HG03060 (cell line): ENCODE results near the gene C1orf198.
"Not testable (repeated sequence)": the region's sequence is repeated elsewhere in the genome, so short reads cannot be mapped to it uniquely, and the experiment has no call there.

Experiments
- ATAC-seq: cut with Tn5 transposase; IDR thresholded peaks from one replicate; pipeline ENCODE4 v1.9.1; 2021; ENCODE audit warnings: low read depth, moderate number of reproducible peaks; ENCODE audit not compliant: unreplicated experiment

The C1orf198 gene

DNA sequence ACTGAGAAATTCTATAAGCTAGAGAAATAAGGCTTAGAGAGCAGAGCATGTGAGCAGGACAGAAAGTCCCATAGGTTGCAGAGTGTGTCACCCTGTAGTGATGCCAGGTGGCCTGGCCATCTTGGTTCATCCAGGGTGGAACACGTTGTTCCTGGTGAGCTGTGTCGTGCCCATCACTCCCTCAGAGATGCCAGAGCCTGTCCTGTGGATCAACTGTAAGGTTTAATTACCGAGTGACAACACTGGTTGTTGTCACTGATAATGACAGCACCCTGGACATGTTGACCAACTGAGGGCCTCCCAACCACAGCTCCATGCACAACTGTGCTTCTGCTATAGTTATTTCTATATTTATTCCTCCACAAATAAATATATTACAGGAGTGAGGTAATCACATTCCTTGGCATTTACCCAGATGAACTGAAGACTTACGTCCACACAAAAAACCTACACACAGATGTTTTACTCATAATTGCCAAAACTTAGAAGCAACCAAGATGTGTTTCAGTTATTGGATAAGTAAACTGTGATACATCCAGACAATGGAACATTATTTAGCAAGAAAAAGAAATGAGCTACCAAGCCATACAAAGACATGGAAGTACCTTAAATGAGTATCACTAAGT is 6.2 kb downstream of the C1orf198 start:
- no peak for ATAC-seq

DNA sequence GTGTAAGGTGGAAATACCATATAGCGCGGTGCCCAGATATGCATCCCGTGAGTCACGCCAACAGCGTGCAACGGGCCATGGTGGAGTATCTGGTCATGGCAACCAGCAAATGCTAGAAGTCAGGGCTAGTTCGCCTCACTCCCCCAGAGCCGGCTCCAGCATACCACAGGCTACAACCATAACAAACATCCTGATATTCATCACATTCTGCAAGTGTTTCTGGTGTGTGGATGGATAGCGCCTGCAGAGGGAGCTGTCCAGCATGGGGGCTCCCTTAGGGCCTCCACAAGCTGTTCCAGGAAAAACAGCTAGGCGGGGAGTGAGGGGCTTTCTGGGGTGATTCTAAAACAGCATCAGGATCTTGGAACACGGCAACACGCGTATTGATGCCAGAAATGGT is 6.8 kb downstream of the C1orf198 start:
- ATAC-seq, result no peak

DNA sequence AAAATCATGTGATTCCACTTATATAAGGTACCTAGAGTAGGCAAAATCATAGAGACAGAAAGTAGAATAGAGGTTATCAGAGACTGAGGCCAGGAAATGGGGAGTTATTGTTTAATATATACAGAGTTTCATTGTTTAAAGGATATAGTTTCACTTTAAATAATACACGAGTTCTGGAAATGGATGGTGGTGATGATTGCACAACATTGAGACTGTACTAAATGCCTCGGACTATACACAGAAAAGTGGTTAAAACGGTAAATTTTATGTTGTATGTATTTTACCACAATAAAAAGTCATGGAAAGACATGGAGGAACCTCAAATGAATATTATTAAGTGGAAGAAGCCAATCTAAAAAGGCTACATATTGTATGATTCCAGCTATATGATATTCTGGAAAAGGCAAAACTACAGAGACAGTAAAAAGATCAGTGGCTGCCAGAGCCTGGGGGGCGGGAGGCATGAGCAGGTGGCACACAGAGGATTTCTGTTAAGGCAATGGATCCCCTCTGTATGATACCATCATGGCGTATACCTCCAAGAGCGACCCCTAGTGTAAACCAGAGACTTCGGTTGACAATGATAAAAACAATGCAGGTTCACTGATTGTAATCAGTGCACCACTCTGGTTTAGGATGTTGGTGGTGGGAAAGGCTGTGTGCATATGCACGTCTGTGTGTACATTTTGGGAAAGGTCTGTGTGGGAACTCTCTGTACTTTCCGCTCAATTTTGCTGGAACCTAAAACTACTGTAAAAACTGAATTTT is 7.5 kb downstream of the C1orf198 start:
- no peak for ATAC-seq

DNA sequence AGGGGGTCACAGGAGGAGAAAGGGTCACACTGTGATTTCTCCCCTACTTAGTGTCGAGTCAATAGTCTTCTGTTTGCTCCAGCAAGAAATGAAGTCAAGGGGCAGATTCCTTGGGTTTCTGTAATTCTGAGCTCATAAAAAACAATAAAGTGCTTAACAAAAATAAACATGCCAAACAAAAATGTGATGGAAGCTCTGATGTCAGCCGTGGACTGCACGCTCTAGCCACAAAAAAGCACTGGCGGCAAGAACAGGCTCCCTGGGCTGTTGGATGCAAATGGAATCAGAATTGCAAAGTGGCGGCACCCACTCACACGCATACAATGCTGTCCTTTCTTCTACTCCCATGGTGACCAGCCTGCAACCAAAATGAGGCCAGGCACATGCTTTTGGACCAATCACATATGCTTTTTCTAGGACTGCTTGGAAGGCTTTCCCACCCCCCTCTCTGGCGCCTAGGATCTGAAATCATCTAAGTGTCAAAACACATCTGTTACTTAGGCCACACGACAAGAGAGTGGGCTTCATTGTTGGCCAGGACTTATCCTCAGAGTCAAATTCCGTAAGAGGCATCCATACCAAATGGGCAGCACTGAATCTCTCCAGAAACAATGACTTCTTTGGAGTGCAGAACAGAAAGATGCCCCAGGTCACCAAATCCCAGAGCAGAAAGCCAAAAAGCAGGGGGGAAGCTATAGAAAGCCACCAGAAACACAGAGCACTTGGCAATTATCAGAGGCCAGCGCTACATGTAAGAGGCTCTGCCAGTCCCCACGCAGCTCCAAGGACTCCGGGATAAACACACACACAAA is 9.2 kb downstream of the C1orf198 start:
- no peak for ATAC-seq

DNA sequence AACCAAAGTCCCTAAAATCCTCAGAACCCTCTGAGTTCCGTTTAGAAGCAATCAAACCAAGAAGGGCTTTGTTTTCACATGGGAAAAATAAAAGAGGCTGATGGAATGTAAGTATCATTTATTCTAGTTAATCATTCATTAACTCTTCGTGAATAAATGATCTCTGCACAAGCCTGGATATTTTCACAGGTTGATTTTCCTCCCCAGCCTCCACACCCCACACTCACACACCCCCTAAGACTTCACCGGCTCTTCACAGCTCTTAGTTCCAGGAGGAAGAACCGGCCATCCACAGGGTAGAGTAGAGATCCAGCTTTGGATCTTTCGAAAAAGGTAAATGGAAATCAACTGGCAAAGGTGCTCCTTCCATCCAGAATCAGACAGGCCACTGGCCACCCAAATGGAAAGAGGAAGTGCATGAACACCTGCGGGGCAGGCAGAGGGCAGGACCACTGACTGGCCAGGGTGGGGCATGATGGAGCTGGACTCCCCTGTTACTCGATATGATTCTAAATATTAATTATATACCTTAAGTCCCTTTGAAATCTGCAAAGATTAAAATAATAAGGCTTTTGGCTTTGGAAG is 10.0 kb downstream of the C1orf198 start:
- no peak for ATAC-seq

DNA sequence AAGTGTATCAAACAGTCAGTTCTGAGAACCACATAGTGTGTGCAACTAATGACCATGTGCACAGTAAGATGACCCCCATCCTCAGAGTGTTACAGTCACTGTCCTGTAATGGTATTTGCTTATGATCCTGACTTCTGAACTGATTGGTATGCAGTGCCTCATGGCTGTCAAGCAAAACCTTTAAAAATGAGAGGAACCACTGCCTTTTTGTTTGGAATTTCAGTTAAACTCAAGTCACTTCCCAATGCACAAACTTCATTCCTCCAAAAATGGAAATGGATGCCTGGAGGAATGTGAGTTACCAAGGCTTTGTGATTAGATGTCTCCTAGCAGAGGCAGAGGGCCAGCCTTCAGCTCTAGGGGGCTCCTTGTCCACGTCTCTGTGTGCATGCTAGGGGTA is 10.5 kb downstream of the C1orf198 start:
- no peak for ATAC-seq

DNA sequence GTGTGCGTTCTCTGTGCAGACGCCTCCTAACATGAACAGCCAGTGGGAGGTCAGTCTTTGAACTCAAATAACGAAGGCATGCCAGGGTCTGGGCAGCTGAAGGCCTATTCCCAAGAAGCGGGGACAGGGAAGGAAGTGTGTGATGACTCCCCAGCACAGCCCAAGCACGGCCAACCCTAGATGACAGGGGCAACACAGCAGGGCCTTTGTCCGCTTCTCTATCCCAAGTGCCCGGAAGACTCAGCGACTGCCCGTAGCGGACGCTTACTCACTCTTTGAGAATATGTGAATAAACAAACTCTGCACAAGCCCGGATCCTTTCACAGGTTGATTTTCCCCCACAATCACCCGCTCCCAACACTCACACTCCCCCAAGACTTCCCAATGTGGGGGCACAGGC is 11.2 kb downstream of the C1orf198 start:
- no peak for ATAC-seq

DNA sequence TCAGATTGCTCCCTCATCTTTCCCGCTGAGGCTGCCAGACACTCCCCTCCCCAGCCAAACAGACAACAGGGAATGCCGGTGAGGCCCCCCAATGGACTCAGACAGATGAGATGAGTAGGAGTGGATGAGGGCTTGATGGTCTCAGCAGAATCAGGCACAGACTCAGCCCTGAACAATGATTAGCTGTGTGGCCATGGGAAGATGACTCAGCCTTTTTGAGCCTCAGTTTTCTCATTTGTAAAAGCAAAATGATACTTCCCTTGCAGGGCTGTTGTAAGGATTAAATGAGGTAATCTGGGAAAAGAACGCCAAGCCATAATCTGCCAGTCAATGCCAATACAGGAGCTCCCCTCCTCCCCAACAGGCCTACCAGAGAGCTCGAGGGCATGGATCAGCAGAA is 12.4 kb downstream of the C1orf198 start:
- ATAC-seq, result no peak

DNA sequence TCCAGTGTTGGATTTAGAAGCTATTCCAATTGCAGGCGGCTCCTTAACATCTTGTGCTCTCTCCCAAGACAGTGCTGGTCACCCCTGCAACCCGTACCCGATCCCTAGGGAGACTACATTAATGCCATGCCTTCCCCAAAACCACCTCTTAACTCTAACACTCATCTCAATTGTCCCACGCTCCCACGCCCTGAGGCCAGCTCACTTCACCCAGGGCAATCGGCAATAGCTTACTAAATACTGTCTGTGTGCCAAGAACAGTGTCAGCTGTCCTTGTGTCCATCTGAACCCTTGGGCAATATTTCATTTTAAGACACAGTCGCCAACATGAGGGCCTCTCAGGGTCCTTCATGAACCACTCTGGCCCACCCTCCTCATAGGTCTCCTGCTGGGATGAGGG is 13.9 kb downstream of the C1orf198 start:
- no peak for ATAC-seq

DNA sequence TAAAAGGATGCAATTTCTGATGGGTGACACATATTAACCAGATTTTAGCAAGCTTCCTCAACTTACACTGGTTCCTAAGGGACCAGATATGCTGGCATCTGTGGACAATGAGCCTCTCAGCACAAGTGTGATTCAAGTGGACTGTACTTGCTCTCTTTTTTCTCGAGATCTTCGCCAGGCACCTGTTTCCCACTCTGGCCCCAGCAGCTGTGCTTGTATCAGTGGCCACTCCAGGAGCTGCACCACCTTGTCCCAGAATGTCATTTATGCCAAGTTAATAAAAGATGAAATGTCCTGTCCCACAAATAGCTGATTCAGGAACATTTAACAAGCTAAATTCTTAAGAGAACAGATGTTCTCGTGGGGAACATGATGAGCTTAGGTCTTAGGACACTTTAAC is 14.6 kb downstream of the C1orf198 start:
- ATAC-seq, result no peak

DNA sequence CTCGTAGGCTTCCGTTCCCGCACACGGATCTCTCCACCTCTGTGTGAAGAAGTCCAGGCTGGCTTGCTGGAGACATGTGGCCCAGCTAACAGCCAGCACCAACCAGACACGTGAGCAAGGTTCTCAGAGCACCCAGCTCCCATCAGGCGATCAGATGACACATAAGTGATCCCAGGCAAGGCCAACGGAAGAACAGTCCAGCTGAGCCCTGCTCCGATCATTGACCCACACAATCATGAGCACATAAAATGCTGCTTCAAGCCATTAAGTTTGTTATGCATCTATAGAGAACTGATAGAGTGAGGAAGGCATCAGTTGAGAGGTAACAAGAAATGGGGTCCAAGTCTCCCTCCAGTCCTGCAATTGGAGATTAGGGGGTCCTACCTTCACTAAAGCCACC is 15.4 kb downstream of the C1orf198 start:
- ATAC-seq, result no peak

DNA sequence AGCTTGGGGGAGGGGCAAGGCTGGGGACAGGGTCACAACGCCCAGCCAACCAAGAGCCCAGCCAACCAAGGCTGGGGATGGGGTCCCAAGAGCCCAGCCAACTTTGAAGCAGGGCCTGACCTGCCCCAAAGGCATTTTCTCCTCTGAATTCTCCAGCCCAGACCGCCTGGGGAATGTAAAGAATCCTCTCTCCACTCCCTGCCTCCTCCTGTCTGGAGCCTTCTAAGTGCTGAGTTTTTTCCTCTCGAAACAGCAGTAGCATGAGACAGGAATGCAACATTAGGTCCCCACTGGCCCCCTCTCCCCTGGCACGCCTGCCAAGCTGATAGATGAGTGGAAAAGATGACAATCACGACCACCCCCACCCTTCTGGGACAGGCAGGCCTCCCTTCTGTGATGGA is 17.0 kb downstream of the C1orf198 start:
- no peak for ATAC-seq

DNA sequence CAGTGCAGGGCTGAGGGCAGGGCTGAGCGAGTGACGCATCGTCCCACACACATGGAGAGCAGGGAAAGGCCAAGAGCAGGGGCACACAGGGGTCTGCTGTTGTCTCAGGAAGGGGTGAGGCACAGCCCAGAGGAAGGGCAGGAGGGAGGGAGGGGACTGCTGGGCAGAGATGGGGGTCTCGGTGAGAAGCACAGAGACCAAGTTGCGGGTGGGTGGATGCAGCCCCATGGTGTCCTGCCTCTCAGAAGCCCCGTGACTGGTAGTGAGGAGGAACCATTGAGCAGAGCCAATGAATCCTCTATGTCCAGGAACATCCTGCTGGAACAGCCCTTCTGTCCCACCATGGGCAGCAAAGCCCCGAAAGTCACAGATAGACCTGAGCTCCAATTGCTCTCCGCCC is 17.8 kb downstream of the C1orf198 start:
- ATAC-seq, result no peak

DNA sequence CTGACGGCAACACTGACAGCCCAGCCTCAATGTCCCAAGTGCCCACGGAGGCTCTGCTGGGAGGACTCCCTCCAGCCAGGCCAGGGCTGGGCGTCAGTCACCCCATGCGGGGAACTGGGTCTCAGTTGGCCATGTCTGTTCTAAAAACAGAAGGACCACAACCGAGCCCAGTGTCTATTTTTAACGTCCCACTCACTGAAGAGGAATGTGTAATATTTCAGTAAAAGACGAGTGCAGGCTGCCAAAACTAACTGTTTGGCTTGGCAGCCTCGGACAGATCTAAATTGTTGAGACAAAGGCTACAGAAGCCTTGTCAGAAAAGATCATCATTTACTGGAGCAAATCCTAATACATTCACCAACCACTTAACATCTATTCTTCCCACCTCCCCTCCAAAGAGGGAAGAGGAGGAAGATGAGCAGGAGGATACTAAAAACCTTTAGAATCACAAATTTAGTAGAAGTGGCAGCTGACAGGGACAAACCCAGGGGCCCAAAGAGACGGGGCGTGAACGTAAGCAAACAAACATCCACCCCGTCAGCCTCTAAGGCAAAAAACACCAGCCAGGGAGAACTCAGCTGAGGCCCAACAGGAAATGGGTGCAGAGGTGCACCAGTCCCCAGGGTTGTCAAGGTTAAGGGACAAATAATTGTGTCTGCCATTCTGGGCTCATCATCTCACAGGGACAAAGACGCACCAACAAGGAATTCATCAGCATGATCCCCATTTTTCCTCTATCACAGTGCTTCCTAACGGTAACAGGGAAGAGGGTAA is 18.7 kb downstream of the C1orf198 start:
- ATAC-seq, result no peak

DNA sequence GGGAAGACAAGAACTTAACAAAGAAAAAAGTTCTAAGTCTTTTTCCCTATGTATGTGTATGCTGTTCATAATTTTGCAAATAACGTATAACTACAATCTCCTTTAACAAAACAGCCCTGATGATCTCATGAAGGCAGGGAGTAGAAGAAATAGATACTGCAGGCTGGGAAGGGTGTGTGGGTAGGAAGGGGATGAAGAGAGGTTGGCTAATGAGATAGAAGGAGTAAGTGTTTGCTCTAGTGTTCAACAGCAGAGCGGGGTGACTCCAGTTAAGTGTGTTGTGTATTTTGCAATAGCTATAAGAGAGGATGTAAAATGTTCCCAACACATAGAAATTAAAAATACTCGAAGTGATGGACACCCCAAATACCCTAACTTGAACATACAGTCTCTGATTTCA is 20.1 kb downstream of the C1orf198 start:
- no peak for ATAC-seq

DNA sequence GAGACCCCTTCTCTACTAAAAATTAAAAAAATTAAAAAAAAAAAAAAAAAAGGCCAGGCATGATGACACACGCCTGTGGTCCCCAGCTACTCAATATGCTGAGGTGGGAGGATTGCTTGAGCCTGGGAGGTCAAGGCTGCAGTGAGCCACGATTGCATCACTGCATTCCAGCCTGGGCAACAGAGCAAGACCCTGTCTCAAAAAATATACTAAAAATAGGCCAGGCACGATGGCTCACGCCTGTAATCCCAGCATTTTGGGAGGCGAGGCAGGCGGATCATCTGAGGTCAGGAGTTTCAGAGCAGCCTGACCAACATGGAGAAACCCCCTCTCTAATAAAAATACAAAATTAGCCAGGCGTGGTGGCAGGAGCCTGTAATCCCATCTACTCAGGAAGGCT is 23.1 kb downstream of the C1orf198 start:
- not testable (repeated sequence) for ATAC-seq

DNA sequence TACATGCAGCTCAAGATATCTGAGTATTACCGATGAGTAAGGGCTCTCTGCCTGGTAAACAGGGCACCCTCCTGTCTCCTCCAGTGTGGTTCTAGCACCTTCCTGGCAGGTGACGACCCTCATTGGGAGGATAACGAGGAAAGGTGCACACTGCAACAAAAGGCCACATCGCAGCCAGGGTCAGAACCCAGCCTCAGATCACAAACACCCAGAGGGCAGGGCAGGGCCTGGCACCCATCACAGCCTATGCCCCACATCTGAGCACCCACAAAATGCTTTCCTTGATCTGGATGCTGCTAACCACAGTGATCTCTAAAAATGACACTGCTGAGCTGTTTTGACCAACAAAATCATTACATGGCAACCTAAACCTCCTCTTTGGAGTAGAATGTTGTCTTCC is 23.8 kb downstream of the C1orf198 start:
- no peak for ATAC-seq

DNA sequence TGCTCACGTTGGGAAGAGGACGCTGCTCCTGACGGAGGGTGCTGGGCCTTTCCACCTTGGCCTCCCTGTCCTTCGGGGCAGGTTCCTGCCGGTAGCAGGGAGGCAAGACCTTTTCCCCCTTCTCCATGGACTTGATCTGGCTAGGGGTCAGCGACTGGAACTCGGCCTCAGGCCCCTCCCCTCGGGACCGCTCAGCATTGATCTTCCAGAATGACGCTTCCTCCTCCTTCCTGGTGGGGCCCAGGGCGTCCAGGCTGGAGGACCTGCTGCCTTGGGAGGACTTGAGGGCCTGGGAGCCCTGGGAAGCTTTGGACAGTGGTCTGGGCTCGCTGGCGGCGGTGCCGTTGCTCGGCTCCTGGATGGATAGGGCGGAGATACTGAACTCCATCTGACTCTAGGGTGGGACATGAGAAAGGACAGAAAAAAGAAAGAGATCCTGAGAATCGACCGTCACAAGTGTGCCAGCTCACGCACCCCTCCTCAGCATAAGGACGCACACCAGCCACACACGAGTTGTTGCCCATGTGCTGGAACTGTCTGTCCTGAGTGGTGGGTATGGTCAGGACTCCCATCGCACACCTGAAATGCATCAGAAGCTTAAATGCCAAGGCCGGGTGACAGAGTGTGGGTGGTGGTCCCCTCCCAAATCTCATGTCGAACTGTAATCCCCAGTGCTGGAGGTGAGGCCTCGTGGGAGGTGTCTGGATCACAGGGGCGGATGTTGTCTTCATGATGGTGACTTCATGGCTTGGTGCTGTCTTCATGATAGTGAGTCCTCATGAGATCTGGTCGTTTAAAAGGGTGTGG is 24.6 kb downstream of the C1orf198 start:
- no peak for ATAC-seq

DNA sequence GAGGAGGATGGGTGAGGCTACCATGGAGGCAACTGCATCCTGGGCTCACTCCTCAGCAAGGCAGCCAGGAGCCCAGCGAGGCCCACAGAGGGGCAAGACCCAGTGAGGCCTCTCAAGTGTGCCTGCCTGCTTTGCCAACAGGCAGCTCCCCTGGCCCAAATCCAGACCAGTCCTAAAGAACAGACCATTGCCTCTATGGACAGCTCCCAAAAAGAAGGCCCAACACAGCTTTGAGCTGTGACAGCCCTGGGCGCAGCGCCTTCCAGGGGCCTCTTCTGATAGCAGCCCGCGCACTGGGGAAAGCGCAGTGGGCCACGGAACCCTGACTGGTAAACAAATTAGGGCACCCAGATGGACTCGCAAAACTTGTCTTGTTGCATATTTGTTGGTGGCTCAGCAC is 25.5 kb downstream of the C1orf198 start:
- ATAC-seq, result no peak

DNA sequence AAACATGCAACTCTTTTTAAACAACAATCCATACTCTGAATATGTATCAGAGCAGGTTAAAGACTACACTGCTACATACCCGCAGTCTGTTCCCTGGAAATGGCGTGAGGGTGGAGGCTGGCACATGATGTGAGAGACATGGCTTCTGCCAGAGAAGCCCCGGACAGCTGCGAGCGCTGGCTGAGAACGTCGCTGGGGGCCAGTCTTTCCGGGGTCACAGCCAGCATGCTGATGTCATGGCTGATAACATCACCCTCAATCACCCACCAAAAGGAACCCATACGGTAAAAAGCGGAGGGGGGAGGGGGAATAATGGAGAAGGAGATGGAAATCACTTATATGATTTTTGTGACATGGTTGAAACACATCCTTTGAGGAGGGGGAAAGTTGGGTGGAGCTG is 29.1 kb downstream of the C1orf198 start:
- no peak for ATAC-seq
